DMS153 treated with DMSO at 0.1 percent for 48 hours (cell line): ENCODE results near the gene DPM3.
"Not testable (repeated sequence)": the region's sequence is repeated elsewhere in the genome, so short reads cannot be mapped to it uniquely, and the experiment has no call there.

Experiments used
- DNase-seq: peaks from one replicate; lab custom pipeline; 2025; ENCODE audit not compliant: unreplicated experiment; lab: John Stamatoyannopoulos, UW

Gene DPM3

DNA sequence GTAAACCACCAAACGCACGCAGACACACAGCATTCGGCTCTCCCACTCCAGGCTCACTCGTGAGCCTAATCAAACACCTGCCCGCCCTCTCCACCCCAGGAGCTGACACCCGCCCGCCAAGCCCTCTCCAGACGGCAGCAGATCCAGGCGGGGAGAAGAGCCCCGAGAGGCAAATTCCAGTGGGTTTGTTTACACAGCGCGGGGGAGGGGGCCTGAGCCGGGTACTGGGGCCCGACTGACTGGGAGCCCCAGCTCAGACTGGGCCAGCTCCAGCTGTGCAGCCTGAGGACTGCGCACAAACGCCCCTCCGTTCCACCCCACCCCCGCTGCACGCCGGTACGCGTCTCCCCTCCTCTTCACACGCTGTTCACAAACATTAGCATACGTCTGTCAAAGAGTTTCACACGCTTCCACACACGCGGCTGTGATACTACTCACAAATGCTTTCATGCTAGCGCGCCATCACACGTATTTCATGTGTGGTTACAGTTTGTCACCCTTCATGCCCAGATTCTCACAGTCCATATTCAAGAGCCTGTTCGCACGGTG lies 13.7 kb downstream of the DPM3 start:
- DNase-seq: no peak

DNA sequence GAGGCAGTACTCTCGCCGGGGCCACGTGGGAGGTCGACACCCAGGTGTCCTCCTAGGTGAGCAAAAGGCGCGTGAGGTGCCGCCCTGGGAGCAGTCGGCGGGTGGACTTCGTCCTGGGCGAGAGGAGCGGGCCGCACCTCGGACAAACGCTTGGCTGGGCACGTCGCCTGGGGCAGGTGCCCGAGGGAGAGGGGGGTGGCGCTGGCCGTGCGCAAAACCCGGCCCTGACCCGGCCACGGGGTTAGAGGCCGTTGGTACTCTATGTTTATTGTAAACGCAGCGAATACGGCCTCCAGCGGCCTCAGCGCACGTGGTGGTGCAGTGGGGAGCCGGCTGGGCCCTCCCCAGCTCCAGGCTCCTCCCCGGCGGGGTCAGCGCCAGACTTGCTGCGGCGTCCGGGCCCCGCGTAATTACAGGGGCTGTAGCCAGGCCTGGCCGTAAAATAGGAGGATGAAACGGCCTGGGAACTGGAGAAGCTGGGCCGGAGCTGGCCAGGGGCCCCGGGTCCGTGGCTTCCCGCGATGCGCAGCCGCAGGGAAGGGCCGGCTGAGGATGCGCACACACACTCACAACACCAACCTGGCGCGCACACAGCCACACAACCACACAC lies 14.3 kb downstream of the DPM3 start:
- DNase-seq: no peak

DNA sequence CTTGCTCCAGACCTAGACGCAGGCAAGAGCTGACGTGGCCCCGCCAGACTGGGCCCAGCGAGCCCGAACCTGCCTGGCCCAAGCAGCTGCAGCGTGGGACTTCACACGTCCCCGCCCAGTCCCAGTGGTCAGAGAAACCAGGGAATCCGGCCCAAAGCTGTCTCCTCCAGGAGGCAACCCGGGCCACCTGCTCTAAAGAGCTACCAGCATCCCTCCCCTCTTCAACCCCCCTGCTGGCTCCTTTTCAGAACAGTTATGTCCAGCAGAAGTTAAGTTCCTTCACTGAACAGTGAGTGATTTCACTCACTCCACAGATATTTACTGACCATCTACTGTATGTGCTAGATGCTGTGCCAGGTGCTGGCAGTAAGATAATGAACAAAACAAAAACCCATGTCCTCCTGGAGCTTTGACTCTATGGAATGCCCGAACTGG lies 14.8 kb downstream of the DPM3 start:
- no peak for DNase-seq

DNA sequence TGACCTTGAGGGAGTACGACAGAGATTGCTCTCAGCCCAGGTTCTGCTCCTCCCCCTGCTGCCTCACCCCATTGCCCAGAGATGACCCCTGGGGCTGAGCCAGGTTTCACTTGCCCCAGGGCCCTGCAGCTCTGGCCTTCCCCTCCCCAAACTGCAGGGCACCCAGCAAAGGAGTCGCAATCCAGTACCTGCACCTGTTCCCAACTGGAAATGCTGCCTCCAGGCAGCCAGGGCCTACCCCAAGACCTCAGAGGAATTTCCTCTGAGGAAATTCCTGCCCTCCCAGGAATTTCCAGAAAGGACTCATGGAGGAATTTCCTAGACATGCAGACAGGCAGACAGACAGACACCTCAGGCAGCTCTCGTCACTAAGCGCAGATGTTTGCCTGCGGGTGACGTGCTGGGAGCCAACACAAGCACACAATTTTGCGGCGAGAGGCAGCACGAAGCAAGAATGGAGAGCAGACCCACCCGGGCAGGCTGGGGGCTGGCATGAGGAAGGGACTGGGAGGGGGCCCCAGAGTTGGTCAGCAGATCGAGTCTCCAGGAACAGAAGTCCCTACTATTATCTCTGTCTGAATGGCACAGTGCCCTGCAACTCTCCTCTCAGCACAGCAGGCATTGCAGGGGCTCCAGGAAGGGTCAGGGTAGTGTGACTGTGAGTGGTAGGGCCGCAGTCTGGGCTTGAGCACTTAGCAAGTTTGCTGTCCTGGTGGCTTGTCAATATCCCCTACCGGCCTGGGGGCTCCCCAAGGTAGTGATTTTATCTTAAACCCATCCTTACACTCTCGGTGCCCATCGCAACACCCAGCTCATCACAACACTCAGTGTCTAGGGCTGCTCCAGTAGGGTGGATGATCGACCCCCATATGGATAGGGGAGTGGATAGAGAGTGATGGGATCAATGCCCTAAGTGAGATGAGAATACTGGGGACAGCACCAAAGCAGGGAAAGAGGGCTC lies 15.5 kb downstream of the DPM3 start:
- no peak for DNase-seq

DNA sequence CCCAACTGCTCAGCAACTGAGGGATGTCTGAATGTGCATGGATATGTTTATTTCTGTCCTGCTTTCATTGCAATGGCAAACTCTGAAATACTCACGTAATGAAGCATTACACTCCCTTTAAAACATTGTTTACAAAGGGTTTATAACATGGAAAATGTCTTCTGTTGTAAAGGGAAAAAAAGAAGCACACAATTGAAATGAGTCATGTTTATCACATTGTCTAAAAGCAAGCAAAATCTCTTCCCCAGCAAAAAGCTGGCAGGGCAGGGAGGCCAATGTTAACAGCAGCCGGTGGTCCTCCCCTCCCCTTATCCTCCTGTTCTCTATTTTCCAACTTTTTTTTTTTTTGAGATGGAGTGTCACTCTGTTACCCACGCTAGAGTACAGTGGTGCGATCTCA lies 16.5 kb downstream of the DPM3 start:
- no peak for DNase-seq

DNA sequence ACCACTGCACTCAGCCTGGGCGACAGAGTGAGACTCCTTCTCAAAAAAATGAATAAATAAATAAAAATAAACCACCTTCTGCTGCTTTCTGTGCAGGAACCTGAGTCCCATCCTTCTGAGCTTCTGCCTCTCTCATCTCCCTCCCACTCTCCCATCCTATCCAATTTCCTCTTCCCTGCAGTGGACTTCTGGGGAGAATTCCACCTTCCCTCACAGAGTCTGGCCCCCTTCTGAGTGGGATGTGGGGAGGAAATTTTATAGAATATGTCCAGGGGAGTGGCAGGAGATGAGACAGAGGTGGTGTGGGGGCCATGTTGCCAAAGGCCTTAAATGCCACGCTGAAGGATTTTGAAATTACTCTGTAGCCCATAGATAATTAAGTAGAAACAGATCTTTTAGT lies 18.0 kb downstream of the DPM3 start:
- DNase-seq: no peak

DNA sequence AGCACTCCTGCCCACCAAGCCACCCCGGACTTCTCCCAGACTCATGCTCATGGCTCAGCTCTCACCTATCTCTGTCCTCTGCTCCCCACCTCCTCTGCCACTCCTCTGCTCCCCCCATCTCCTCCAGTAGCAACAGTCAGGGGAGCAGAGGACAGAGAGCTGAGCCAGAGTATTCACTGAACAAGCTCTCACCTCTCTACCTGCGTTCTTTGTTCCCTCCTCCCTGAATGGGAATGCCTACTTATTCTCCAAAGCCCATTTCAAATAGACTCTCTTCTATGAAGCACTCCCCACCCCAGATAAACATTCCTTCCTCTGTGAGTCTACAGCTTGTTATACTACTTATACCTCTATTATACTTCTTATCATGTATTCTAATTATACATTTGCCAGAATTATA lies 19.1 kb downstream of the DPM3 start:
- no peak for DNase-seq

DNA sequence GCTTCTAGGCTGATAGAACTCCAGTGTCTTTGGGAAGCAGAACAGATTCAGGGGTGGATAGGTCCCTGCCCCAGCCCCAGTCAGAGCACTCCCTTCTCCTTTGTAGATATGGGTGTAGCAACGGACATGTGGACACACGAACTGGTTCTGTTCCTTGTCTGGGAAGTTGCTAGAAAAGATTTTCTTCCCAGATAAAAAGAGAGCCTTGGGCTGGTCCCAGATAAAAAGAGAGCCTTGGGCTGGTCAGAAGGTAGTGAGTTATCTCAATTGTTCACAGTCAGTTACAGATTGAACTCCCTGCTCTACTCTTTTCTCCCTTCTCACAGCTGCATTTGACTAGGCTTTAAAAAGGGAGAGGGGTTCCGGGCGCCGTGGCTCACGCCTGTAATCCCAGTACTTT lies 20.1 kb downstream of the DPM3 start:
- no peak for DNase-seq

DNA sequence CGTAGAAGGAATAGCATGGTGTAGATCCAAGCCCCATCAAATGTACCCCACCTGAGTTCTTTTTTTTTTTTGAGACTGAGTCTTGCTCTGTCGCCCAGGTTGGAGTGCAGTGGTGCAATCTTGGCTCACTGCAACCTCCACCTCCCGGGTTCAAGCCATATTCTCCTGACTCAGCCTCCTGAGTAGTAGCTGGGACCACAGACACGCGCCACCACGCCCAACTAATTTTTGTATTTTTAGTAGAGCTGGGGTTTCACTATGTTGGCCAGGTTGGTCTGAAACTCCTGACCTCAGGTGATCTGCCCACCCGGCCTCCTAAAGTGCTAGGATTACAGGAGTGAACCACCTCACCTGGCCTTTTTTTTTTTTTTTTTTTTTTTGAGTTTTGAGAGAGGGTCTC lies 22.2 kb downstream of the DPM3 start:
- not testable (repeated sequence) for DNase-seq

DNA sequence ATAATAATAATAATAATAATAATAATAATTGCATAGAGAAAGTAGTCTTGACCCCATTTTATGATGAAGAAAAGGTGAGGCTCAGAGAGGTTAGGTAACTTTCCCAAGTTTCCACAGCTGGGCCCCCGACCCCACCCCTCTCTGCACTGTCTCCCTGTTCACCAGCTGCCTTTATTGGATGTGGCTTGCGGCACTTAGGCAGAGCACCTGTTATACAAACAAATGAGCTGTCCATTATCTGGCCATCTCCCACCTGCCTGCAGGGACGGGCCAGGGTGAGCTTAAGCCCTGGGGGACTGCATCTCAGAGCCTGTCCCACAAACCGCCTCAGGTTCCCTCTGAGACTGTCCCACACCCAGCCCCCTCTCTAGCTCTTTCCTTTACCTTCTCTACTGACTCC lies 22.7 kb downstream of the DPM3 start:
- DNase-seq: no peak

DNA sequence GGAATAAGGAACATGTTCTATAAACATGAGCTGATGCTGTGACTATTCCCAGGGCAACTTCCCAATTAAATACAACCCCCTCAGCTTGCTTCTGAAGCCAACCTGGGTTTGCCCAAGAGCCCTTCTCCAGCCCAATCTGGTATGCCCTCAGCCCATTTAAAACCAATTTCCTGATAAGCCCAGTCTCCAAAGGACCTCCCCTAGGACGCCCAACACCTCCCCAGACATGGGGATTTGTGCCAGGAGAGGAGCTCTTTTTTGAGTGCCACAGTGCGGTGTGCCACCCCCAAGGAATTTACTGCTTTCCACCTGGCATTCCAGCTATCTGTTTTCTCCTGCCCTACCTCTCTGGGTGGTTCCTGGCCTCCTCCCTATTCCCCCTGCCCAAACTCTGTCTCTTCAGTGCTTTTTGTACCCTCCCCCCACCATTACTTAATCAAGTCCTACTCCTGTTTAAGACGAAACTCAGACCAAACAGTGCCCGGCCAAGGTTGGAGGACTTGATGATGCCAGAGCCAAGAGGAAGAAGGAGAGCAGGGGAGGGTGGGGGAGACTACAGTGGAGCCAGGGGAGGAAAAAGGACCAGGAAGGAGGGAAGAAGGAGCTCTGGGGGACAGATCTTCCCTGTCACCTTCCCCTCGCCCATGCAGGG lies 24.1 kb downstream of the DPM3 start:
- no peak for DNase-seq

DNA sequence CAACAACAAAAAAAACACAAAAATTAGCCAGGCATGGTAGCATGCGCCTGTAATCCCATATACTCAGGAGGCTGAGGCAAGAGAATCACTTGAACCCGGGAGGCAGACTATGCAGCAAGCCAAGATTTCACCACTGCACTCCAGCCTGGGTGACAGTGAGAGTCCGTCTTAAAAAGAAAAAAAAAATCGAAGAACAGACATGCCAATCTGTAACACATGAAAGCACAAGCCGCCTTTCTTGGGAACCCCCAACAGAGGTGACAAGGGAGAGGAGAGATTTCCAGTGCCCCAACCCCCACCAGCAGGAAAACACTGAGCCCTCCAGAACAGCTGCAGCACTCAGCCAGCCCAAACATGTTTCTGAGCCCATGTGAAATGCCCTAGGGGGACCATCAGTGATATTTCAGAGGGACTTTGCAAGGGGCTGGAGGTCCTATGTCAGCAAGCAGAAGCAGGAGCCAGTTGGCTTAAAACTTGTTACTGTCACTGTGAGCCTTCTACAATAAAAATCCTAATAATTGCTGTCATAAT lies 26.8 kb downstream of the DPM3 start:
- no peak for DNase-seq

DNA sequence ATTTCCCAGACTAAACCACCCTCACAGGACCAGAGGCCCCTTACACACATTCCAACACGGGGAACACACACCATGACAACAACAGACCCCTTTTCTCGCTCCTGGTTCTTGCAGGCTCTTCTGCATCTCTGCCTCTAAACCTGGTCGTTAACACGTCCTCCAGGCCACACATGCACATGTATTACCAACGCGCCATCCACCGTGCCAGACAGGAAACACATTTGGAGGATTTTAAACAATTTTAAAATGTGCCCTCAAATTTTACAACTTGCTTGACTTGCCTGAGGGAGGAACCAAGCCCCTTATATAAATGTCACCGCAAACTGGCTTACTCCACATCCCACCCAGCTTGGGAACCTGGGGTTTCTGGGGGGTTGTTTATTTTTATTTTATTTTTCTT lies 29.5 kb downstream of the DPM3 start:
- no peak for DNase-seq

DNA sequence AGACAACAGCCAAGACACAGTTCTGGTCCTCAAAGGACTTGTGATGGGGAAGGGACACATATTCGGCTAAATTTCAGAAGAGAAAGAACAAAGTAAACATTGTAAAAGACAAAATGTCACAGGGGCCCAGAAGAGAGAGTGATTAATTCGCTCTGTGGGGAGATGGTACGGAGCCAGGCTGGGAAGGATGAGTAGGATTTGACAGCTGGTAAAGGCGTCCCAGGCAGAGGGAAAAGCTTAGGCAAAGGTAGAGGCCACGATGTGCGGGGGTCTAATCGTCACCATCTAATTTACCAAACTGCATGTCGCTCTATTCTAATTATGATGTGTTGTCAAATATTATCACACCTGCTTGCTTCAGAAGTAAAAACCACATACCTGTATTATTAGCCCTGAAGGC lies 29.9 kb downstream of the DPM3 start:
- no peak for DNase-seq

DNA sequence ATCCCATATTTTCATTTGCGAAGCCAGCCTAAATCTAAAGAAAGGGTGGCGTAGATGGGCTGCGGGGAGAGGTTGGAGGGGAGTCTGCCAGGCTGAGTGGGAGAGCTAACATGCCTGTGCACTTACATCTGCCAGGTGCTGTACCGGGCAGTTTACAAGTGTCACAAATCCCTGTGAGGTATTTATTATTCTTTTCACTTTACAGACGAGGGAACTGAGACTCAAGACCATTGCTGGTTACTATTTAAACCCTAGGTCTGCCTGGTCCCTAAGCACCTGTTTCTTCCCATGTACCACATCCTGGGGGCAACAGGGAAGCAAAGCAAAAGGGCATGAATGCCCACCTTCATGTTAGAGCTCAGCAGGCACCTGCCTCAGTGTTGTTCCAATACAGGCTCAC lies 32.0 kb downstream of the DPM3 start:
- DNase-seq: no peak

DNA sequence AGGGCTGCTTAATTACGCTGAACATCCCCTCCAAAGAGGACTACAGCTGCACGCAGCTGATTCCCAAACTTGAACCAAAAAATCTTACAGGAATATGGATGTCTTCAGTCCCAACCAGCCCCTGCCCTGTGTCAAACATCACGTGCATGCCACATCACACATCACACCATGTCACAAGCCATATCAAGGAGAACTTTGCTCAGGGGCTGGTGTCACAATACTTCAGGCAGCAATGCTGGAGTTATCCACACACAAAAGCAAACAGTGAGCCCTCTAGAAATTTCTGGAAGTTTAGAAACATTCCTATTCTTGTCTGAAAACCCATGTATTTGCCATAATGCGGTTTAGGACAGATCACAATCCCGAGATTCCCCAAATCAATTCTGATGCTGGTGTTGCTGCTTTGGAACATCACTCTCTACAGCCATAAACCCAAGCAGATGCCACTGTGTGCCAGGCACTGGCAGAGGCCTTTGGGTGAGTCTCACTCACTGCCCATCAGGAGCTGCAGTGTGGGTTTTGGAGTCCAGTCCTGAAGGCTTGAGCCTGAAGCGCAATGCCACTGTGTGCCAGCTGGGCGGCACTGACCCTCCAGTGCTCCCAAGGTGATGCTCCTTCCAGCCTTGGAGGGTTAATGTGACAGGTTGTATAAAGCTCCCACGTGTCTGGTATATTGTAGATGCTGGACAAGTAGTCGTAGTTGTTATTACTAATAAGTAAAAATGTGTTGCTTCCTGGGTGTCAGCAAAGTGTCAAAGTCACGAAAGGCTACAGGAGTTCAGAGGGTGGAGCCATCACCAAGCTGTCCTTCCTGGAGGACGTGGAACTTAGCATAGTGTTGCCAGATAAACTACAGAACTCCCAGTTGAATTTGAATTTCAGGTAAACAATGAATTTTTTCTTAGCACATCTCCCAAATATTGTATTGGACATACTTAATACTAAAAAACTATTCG lies 32.7 kb downstream of the DPM3 start:
- no peak for DNase-seq

DNA sequence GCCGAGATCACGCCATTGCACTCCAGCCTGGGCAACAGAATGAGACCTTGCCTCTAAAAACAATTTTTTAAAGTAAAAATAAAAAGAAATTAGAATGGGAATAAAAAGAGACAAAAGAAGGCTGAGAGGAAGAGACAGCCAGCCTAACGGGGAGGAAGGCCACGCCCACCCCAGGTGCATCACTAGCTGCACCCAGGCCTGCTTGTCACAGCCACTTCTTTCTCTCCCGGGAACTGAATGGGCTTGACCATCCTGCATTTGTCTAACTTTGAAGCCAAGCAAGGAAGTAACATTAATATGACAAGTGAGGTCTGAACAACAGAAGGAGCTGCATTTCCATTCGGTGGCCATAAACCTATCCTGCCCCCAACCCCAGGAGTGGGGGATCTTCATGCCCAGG lies 33.5 kb downstream of the DPM3 start:
- no peak for DNase-seq

DNA sequence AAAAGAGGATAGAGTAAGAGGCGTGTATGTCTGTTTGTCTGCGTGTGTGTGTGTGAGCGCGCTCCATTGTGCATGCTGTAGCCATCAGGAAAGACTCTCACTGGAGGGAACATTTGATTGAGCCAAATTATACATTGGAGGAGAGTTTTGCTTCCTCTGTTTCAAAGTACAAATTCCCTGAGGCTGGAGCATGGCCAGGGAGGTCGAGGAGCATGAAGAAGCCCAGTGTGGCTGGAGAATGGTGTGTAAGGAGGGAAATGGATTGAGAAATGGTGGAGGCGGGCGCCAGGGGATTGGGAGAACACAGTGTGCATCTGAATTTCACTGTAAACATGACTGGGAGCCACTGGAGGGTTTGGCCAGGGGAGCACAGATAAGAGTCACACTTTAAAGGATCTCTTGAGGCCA lies 34.7 kb downstream of the DPM3 start:
- no peak for DNase-seq

DNA sequence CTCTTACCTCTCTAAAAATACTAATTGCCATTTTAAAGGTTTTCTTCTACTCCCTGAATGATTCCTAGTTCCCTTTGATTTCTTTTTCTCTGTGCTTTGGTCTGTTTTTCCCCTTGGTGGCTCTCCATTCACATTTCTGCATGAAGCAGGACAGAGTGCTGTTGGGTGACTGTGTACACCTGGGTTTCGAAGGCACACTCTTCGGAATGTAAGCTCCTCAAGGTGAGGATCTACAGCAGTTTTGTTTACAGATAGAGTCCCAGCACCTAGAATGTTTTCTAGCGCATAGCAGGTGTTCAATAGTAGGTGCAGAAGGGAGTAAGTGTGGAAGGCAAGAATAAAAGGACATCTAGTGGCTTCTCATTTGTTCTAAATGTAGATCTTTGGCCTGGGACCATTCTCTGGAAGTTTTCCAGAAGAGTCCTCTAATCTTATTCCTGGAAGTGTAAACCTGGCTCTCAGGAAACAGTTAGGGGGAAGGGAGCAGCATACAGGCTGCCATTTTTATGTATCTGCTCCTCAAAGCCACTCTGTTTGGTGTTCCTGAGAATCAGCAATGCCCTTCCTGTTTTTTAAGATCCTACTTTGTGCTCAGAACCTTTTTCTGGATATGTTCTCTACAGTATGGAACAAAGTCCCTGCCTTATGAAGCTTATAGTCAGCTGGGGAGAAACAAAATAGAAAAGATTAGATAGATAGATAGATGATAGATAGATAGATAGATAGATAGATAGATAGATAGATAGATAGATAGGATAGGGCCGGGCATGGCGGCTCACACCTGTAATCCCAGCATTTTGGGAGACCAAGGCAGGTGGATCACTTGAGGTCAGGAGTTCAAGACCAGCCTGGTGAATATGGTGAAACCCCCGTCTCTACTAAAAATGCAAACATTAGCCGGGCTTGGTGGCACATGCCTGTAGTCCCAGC lies 35.5 kb downstream of the DPM3 start:
- DNase-seq: no peak
